Body of pancreas (tissue), 4 donors: ENCODE data around the gene PBX3. TPM values are rescaled to one million over a fixed set of nuclear protein-coding genes. Genes with fewer than 3 reads are reported as not detected.

Experiments used
- ATAC-seq: fragments of 150-250 bp; one replicate; pipeline ENCODE4 v1.9.1; 2016
- DNase-seq, 4 donors: peaks; one replicate each; pipeline ENCODE4 v3.0.0-alpha.2; 2019
- H3K27ac ChIP-seq, 4 donors: fragments of 200-600 bp; sonication (generic); 1 replicate in 3 of 4; 2 replicates in 1 of 4; pipeline versions ENCODE4 v1.5.1 to v1.6.1; 2016 to 2019; ENCODE audit warnings: mild to moderate bottlenecking in 1 of 4, mixed read lengths in 1 of 4, moderate library complexity in 1 of 4
- H3K27me3 ChIP-seq, 2 donors: fragments of 200-600 bp; sonication (generic); one replicate each; pipeline ENCODE4 v1.6.0; 2016; ENCODE audit warnings: mild to moderate bottlenecking in 1 of 2
- H3K36me3 ChIP-seq, 2 donors: fragments of 200-600 bp; sonication (generic); replicated peaks in 1 of 2; 2 replicates each; pipeline ENCODE4 v1.5.1; 2016; ENCODE audit warnings: low read depth in 2 of 2; ENCODE audit not compliant: insufficient read depth in 1 of 2
- H3K4me1 ChIP-seq: fragments of 200-600 bp; sonication (generic); one replicate; pipeline ENCODE4 v1.6.0; 2016
- H3K4me3 ChIP-seq, 2 donors: fragments of 200-600 bp; sonication (generic); 1 replicate in 1 of 2; 2 replicates in 1 of 2; pipeline ENCODE4 v1.5.1; 2016 to 2019
- H3K9me3 ChIP-seq, 3 donors: fragments of 200-600 bp; sonication (generic); 1 replicate in 2 of 3; 2 replicates in 1 of 3; pipeline ENCODE4 v1.5.1; 2016
- POLR2A ChIP-seq, 3 donors: fragments of 450-650 bp; IDR thresholded peaks; one replicate each; pipeline ENCODE4 v1.6.1; 2016; ENCODE audit warnings: antibody characterized with exemption in 3 of 3, mild to moderate bottlenecking in 2 of 3
- WGBS, 2 donors: methylation state at CpG; one replicate each; pipeline ENCODE4 v1.1.5; 2017; 5-methylcytosine and 5-hydroxymethylcytosine counted together
- intact Hi-C: fragments of 100-400 bp; cut with DNase I; formaldehyde crosslinking; loops from one replicate; pipeline ENCODE4 v1.15.1; 2023
- total RNA-seq, 2 donors: library from RNA; depleted of rRNA; stranded (reverse); fragments of >200 nt; gene quantifications; one replicate each; pipeline ENCODE4 v1.1.0, GENCODE V29; 2016
- TF ChIP-seq, protein P1 (sequence below), 7 experiments: fragments of 450-650 bp in 4 of 7; fragments of 200-600 bp in 3 of 7; sonication (generic) in 3 of 7; IDR thresholded peaks; one replicate each; pipeline ENCODE4 v1.5.1; 2016 to 2019; ENCODE audit warnings: antibody characterized with exemption in 7 of 7

PBX3 gene
- total RNA-seq, 2 donors from 2014 or later, result 12.5 to 36.3 TPM

DNA sequence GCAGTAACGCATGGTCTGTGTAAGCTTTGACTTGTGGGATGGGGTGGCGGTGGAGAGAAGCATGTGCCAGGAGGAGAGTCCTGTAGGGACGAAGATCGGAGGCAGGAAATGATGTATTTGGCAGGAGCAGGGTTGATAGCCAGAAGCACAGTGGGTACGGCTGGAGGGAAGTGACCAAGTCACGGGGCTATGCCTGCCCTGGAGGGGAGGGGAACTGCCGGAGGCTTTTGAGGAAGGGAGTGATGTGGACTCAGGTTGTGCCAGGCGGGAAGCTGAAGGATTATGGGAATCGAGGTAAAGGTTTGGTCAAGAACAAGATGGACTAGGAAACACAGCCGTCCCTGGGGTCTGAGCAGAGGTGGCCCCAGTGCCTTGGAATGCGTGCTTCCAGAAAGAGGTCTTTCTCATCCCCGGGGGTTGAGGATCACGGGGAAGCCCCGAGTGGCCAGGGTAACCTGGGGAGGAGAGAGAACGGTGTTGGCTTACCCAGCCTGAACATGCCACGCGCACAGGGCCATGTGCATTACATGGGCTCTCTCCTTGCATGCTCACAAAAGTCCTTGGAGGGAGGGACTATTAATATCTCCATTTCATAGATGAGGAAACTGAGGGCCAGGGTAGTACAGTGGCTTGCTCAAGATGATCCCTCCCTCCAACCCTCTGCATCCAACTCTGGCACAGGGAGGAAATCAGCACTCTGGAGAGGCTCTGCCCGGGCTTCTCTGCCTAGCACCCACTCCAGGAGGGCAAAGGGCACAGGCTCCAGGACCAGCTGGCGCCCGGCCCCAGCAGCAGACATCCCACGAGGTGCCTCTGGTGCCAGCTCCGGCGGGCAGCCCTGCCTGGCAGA lies 253.8 kb downstream of the PBX3 start:
- H3K9me3 ChIP-seq, result no peaks in the 10 kb centered on the region
- H3K4me3 ChIP-seq, result no peak overlapping the region
- DNase-seq (no peak), ATAC-seq (no peak)
- H3K27ac ChIP-seq, result no peak overlapping the region
- intact Hi-C loops, result no loop called here
- TF ChIP-seq POLR2A (IDR thresholded peaks at IDR 0.05), result no peak
- TF ChIP-seq, protein P1, sequence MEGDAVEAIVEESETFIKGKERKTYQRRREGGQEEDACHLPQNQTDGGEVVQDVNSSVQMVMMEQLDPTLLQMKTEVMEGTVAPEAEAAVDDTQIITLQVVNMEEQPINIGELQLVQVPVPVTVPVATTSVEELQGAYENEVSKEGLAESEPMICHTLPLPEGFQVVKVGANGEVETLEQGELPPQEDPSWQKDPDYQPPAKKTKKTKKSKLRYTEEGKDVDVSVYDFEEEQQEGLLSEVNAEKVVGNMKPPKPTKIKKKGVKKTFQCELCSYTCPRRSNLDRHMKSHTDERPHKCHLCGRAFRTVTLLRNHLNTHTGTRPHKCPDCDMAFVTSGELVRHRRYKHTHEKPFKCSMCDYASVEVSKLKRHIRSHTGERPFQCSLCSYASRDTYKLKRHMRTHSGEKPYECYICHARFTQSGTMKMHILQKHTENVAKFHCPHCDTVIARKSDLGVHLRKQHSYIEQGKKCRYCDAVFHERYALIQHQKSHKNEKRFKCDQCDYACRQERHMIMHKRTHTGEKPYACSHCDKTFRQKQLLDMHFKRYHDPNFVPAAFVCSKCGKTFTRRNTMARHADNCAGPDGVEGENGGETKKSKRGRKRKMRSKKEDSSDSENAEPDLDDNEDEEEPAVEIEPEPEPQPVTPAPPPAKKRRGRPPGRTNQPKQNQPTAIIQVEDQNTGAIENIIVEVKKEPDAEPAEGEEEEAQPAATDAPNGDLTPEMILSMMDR (IDR thresholded peaks at IDR 0.05), result no peak
- H3K4me1 ChIP-seq, result no peaks in the 10 kb centered on the region
- 56 to 57% methylated on average over 19 to 23 of the region's 23 CpGs for WGBS, 2 donors
- no peaks in the 10 kb centered on the region for H3K36me3 ChIP-seq
- H3K27me3 ChIP-seq, result no peaks in the 10 kb centered on the region

DNA sequence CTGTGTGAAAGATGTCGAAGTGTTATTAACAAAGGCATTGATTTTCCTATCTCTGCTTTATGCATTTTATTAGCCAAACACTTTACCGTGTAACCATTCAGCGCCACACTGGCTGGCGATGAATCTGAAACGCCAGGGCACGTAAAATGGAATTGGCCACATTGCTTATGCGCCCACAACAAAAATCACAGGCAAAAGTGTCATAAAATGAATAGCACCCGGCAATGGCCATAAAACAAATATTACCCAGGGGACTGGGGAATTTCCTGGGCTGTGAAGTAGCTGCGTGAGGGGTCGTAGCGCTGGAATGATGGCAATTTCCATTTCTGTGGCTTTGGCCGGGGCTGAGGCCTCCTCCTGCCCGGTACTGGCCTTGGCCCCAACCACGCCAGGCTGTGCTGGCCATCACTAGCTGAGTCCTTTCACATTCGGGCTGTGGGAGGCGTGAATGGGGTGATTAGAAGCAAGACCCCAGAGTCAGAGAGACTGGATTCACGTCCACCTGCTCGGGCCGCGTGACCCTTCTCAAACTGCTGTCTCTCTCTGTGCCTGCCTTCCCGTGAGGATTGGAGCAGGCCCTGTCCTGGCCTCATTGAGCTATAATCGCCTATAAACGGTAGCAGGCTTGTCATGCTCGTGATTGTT lies 254.5 kb downstream of the PBX3 start:
- ATAC-seq (no peak), DNase-seq (no peak)
- Histone ChIP-seq H3K4me1 (no peaks in the 10 kb centered on the region), H3K27me3 (no peaks in the 10 kb centered on the region), H3K36me3 (no peaks in the 10 kb centered on the region), H3K9me3 (no peaks in the 10 kb centered on the region), H3K27ac (no peak overlapping the region), H3K4me3 (no peak overlapping the region)
- 74 to 84% methylated on average over 23 to 24 of the region's 24 CpGs for WGBS, 2 donors
- intact Hi-C loops, result no loop called here
- TF ChIP-seq POLR2A (IDR thresholded peaks at IDR 0.05), result no peak
- TF ChIP-seq, protein P1 (IDR thresholded peaks at IDR 0.05), result no peak

DNA sequence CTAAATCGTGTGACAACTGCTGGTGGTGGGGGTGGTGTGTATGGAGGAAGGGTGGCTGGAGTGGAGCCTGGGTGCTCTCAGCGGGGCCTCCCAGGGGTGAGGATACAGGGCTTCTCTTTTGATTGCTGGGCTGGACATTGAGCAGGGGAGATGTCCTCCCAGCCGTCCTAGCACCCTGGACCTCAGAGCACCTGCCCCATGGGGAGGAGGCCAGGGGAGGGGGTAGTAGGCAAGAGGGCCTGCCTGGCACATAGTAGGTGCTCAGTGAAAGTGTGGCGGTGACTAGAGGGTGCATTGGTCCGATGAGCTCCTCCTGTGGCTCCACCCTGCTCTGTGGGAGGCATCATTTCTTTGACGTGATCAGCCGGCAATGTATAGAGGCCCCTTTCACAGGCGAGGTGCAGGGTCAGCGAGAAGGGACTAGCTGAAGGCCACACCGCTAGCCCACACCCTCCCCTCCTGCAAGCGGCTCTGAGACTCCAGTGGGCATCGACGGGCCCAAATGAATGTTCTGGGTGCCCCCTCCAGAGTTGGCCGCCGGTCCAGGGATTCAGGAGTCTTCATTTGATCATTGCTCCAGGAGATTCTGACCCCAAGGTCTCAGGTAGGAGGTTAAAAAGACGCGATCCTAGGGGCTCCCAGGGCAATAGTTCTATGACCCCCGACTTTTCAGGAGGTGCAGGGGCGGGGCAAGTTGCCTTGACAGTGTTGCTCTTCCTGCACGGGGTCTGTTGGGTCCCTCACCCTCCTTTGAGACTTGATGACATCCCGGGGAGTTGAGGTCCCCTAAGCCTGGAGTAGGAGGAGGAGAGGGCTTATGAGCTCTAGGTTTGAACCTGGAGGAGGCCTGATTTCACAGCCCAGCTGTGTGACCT lies 255.5 kb downstream of the PBX3 start:
- DNase-seq (no peak), ATAC-seq (no peak)
- TF ChIP-seq, protein P1 (IDR thresholded peaks at IDR 0.05), result no peak
- TF ChIP-seq POLR2A (IDR thresholded peaks at IDR 0.05), result no peak
- Histone ChIP-seq H3K4me1 (no peaks in the 10 kb centered on the region), H3K9me3 (peaks cover 0 to under 1% (median 0%) of the 10 kb centered on the region in 3 donors), H3K27ac (no peak overlapping the region), H3K36me3 (no peaks in the 10 kb centered on the region), H3K4me3 (no peak overlapping the region), H3K27me3 (no peaks in the 10 kb centered on the region)
- intact Hi-C loops, result no loop called here
- WGBS, 2 donors, result 84 to 87% methylated on average over 19 to 21 of the region's 21 CpGs

DNA sequence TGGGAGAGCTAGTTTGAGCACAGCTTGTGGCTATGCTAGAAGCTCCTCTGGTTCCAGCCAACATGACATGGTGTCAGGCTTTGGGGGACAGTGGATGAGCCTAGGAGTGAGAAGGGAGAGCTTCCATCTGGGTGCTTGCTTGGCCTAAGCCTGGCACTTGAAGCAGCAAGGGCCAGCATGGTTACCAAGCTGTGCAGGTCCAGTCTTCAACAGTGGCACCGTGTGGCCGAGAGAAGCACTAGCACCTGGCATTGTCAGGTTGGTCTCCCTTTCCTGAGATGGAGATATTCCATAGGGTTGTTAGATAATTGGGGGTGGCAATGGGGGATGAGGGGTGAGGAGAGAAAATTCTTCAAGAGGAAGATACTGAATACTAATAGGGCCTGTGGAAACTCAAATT lies 261.9 kb downstream of the PBX3 start:
- Histone ChIP-seq H3K27ac (no peak overlapping the region), H3K36me3 (no peaks in the 10 kb centered on the region), H3K4me3 (no peak overlapping the region), H3K4me1 (no peaks in the 10 kb centered on the region), H3K27me3 (no peaks in the 10 kb centered on the region), H3K9me3 (peaks cover 0 to 19% (median 0%) of the 10 kb centered on the region in 3 donors)
- TF ChIP-seq POLR2A (IDR thresholded peaks at IDR 0.05), result no peak
- TF ChIP-seq, protein P1 (IDR thresholded peaks at IDR 0.05), result no peak
- intact Hi-C loops, result no loop called here
- DNase-seq, result no peak
- no peak for ATAC-seq
- WGBS, 2 donors, result 81 to 96% methylated on average over 2 of the region's 2 CpGs
